Raji (cell line): ENCODE data around the gene ARL4A.

Experiments used
- POLR2A ChIP-seq: IDR thresholded peaks from 2 replicates; pipeline ENCODE4 v1.6.1; 2011; ENCODE audit warnings: low read depth, low read length, control low read depth; ENCODE audit not compliant: insufficient read depth

ARL4A gene

DNA sequence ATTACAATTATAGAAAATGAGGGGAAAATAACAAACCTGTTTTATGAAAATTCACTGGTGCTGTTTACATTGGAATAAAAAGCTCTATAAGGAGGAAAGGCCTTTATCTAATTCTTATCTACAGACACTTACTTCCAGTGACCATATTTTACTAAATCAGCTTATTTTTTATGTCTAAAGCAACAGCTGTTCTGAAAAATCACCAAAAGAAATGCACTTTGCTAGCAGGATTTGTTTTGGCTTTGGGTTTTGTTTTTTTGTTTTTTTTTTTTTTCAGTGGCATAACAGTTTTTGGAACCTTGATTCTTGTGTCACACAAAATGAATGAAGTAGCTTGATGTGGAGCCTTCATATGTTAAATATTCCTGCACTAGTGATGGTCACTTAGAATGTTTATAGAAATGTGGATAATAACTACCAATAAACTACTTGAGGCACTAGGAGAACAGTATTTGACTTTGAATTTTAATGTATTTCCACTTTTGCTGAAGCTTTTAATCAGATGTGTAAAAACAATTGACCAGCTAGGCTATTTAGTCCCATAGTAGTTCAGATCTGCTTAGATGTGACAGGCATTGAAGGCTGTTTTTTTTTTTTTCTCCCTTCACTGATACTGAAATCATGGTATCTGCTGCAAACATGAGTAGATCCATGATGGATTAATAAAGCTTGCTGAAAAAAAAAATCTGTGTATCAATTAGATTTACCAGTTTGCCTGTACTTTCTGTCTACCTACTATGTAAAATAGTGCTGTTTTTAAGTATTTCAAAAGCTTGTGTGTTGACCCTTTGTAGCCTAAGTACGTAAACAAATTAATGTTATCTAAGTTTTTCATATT lies 2.8 kb downstream of the ARL4A start:
- TF ChIP-seq POLR2A = no peak

DNA sequence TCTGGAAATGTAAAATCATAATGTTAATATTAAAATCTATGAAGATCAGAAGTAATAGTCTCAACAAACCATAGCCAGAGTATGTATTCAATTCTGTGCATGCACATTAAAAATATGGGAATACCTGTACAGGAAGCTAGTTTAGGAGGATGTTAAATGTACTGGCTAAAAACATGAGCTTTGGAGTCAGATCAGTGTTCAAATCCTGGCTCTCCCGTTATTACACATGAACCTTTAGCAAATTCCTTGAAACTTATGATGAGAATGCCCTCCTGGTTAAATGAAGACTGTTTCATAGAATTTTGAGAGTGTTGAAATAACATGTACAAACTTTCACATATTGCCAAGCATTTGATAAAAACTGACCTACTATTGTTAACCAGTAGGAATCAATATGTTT lies 4.6 kb downstream of the ARL4A start:
- no peak for TF ChIP-seq POLR2A

DNA sequence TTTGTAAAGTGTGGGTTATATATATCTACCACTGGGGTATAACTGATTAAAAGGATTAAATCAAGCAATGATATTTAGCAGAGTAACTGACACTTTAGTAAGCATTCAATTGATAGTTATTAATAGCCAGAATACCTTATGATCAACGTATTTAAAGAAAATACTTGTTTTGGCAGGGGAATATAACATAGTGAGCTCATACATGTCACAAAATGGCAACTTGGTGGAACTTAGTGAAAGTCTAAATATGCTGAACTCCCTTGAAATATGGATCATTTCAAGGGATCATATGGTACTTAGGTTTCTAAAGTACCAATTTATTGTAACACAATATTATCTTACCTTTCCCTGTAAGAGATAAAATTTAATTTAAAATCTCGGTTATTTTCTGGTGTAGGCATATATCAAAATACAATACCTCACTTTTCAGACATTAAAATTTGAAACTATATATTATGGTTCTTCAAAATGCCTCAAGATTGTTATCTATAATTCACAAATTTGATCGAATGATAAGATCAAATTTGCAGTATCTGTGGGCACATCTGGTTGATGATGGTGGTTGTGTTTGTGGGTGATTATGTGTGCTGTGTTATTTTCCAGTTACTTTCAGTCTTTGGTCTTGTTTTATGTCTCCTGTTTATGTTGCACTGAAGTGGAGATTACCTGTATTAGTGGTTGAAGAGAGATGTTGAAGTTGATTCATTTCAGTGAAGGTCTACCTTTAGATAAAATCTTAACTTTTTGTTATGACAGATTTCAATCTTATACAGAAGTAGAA lies 5.2 kb downstream of the ARL4A start:
- TF ChIP-seq POLR2A = no peak

DNA sequence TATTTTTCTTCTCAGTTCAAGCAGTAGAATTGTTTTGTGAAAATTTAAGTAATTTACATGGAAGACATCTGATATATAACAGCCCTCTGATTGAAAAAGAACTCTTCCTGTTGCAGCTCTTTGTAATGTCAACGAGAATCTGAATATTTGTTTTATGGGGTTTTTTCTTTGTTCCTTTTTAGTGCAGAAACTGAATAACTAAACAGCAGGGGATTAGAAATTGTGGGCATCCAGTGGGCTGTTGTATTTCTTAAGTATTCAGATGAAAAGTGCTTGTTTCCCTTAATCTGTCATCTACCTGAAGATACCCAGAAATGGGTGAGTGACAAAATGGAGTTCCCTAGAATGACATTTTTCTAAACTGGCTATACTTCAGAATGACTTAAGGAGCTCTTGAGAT lies 7.4 kb downstream of the ARL4A start:
- TF ChIP-seq POLR2A = no peak

DNA sequence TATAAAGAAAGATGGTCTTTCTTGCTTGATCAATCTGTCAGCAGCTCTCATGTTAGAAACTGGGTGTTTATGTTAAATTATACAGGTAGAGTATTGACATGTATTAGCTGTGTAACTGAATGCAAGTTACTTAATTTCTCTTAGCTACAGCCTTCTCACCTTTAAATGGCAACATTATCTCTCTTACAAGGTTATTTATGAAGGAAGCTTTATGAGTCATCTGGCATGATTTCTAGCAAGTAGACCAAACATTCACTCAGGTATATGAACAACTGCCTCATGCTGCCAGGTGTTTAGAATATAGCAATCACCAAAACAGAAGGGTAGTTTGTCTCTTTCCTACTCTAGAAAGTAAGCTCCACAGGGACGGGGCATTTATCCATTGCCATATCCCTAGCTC lies 8.5 kb downstream of the ARL4A start:
- no peak for TF ChIP-seq POLR2A

DNA sequence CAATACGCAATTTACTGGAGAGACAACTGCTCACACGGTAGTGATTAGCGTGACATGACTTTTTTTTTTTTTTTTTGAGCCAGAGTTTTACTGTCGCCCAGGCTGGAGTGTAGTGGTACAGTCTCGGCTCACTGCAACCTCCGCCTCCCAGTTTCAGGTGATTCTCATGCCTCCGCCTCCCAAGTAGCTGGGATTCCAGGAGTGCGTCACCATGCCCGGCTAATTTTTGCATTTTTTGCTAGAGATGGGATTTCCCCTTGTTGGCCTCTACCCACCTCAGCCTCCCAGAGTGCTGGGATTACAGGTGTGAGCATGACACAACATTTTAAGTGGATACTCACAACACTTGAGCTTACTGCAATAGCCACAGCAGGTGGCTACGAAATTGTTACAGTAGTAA lies 11.9 kb downstream of the ARL4A start:
- no peak for TF ChIP-seq POLR2A

DNA sequence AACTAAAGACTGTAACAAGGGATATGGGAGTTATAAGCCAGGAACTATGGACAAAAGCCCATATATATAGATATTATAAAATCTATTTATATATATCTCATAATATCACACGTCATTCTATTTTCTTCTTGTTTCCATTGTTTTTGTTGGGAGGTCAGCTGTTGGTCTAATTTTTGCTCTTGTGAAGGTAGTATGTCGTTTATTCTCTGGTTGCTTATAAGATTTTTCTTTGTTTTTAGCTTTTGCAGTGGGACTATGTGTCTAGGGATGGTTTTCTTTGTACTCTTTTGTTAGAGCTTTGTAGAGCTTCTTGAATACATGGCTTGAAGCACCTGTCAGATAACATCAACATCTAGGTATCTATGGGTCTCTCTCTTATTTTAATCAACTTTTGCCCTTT lies 14.0 kb downstream of the ARL4A start:
- no peak for TF ChIP-seq POLR2A

DNA sequence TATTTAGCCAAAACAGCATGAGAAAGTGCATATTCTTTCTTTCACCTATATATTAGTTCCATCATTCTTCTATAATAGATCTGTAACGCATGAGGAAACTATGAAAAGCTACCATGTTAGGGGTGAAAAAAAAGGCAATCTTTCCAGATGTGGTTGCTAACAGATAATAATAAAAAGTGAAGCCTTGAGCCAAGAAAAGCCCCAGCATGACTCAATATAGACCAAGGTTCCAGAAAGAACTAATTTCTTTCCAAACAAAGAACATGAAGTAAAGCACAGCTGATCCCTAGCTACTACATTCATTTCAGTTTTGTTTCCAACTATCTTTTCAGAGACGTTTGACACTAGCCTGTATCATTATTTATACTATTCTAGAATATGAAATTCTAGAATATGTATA lies 16.4 kb downstream of the ARL4A start:
- TF ChIP-seq POLR2A = no peak

DNA sequence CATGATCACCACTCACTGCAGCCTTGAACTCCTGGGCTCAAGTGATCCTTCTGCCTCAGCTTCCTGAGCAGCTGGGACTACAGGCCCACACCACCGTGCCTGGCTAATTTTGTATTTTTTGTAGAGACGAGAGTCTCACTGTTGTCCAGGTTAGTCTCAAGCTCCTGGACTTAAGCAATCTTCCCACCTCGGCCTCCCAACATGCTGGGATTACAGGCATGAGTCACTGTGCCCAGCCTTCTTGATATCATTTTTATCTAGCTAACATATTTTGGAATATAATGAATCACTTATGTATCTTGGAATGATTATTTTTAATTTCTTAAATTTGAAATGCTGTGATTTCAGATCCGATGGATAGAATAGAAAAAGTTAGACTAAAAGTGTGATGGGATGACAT lies 18.4 kb downstream of the ARL4A start:
- no peak for TF ChIP-seq POLR2A

DNA sequence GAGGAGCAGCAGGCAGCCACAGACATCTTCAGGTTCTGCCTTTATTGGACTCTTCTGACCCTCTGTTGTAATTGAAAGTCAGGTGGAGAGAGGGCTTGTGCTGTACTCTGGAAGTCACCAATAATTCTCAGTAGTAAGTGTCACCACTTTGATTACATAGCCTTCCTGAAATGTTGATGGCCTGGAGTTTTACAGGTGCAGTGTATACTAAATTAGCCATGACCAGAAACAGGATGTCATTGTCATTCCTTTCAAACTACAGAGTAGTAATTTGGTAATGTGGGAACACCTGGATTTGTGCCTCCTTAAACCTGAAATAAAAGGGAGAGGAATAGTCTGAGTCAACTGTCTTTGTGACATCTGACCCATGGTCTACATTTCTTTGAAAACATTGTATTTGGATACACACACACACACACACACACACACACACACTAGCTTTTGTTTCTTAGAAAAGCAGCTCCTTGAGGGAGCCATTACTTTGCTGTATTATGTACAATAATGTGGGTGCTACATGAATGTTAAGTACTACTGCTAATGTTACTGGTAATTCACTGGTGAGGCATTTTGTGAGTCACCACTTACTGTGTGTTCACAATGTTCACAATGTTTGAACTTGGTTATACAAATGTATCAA lies 19.6 kb downstream of the ARL4A start:
- TF ChIP-seq POLR2A = no peak

DNA sequence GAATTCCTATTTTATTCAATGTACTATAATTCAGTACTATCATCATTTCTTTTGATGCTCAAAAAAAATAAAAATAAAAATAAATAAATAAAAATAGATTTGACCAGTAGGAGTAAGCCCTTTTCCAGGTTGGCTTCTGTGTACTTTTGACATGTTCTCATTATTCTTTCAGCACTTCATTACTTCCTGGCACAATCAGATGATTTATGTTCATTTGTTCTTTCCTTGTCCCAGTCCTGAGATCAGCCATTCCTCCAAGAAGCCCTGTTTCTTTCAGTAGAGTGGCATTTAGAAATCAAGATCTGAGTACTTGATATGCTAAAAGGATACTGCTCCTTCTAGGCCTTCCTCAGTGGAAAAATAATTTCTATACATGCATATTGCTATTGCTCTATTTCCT lies 20.9 kb downstream of the ARL4A start:
- TF ChIP-seq POLR2A = no peak

DNA sequence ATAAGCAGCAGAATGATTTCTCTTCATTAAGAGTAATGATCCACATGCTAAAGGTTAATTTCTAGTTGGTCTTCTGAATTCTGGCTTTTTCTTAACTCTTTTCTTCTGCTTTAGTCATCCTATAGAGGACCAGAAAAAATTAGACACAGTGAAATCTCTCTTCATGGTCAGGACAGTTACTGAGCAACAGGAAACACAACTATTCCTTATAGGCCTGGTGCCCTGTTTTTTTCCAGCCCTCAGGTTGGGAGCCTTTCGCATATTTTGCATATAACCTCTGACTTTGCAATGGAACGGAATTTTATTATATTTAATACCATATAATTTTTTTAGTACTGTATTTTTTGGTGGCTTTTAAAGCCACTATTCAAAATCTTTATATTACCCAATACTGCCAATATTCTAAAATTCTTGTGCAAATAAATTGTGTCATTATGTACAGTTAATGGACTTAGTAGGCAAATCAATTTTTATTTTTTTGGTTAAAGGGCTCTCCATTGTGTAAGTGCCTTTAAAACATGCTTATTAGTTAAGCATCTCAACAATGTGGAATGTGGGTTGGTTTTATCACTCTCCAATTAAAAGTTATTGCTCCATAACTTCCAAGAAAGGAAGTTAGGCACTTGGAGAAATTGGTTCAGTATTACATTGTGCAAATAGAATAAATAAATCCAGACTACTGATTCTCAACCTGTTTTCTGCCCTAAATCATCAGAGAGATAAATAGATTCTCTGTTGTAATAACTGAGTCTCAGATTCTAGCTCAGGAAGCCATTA lies 22.5 kb downstream of the ARL4A start:
- no peak for TF ChIP-seq POLR2A

DNA sequence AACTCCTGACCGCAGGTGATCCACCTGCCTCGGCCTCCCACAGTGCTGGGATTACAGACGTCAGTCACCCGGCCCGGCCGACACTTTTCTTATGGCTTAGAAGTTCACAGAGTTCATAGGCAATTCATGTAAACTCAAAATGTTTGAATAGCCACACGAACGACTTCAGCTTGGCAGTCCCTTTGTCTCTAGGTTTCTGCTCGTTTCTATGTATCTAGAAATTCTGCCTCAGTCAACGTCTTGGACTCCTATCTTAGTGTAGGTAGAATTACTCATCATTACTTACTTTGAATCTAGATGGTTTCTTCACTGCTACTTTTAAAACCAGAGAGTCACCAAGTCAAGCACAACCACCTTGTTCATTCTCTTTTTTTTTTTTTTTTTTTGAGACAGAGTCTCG lies 23.7 kb downstream of the ARL4A start:
- TF ChIP-seq POLR2A = no peak

DNA sequence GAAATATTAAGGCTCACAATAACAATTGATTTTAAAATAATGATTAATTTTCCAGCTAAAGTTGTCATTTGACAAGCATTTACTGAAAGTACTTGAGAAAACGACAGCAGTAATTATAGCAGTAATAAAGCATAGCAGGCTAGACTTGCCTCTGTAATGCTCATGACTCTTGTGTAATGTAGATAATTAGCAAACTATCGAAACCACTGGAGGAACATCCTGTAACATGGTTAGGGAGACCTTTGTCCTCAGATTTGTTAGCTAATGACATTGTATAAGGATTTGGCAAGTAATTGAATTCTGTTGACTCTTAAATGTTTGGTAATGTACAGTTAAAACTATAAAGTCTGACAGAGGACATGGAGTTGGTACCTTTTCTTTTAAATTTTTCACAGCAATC lies 24.8 kb downstream of the ARL4A start:
- TF ChIP-seq POLR2A = no peak

DNA sequence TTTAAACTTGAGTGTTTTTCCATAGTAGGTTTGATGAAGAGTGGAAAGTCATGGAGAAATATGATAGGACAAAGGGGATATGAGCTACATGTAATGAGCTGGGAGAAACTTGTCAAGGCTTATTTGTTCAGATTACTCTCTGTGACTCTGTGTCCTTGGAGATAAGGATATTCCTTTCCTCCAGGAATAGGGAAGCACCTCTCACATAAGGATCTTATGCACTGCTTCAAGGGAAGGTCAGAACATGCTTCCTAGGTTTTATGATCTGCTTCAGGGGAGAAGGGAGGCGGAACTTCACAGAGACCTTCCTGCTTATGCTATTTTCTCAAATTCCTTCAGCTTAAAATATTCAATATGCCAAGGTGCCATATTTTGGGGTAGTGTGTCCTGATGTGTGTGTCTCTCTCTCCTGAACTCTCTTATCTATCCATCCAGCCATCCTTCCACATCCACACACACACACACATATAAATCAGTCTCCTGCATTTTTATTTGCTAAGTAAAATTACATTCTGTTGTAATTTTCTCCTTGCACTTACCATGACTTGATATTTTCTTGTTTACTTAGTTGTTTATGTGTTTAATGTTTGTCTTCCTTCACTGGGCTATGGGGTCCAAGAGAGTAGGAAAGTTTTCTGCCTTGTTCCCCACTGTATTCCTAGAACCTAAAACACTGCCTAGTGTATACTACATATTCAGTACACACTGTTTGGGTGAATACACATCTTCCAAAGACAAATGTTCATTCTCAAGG lies 26.4 kb downstream of the ARL4A start:
- no peak for TF ChIP-seq POLR2A

DNA sequence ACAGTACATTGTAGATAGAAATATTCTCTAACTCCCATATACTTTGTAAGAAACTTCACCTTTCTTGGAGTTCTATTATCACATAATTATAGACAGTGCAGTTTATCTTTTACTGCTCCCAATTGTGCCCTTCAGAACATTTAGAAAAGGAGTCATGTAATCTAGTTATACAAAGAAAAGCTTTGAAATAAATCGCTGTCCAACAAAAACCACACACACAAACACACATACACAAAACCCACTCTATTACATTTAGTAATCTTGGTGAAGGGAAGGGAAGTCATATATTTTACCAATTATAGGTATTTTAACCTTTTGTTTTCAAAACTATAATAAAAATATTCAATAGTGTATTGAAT lies 26.9 kb downstream of the ARL4A start:
- no peak for TF ChIP-seq POLR2A
